ENCODE measurements around the gene IMP3.

- TF ChIP-seq CTCF (IDR thresholded peaks at IDR 0.05), result no peak
- no peak for TF ChIP-seq POLR2A (IDR thresholded peaks at IDR 0.05)
Measured at GRCh38 chr15:75646112-75646943, 6.3 kb upstream of the IMP3 start.

Measured in lower leg skin (tissue), 3 donors.